ENCODE results near the gene USP53.

DNA sequence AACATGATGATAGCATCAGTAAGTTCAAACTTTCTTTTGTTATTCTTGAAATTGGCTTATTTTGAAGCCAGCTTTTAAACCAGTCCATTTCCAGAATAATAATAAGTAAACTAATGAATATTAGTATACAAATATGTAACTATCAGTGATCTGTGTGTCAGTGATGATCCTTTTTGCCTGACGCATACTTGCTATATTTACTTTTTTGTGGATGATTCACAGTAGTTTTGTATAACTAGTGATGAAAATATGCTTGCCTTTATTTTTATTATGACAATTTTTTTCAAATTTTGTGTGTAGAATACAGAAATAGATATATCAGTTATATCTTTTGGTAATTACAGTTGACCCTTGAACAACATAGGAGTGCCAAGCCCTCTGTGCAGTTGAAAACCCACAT, 49.5 kb downstream of the USP53 start:
- TF ChIP-seq POLR2A (IDR thresholded peaks at IDR 0.05), result no peak
- TF ChIP-seq, protein P1, sequence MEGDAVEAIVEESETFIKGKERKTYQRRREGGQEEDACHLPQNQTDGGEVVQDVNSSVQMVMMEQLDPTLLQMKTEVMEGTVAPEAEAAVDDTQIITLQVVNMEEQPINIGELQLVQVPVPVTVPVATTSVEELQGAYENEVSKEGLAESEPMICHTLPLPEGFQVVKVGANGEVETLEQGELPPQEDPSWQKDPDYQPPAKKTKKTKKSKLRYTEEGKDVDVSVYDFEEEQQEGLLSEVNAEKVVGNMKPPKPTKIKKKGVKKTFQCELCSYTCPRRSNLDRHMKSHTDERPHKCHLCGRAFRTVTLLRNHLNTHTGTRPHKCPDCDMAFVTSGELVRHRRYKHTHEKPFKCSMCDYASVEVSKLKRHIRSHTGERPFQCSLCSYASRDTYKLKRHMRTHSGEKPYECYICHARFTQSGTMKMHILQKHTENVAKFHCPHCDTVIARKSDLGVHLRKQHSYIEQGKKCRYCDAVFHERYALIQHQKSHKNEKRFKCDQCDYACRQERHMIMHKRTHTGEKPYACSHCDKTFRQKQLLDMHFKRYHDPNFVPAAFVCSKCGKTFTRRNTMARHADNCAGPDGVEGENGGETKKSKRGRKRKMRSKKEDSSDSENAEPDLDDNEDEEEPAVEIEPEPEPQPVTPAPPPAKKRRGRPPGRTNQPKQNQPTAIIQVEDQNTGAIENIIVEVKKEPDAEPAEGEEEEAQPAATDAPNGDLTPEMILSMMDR (IDR thresholded peaks at IDR 0.05), result no peak

Data from testis (tissue), 2 donors.